OCI-LY3 (cell line): ENCODE measurements around the gene SOX1.

ENCODE experiments used
- H2AFZ ChIP-seq: fragments of 200-600, 300-600 bp; shearing (Covaris generic); 2 replicates; pipeline ENCODE4 v1.6.0; 2014; ENCODE audit warnings: antibody characterized with exemption, low read depth, low read length
- H3K27ac ChIP-seq: fragments of 200-600, 300-600 bp; sonication (generic); 2 replicates; pipeline ENCODE4 v1.5.1; 2014; ENCODE audit warnings: mild to moderate bottlenecking, low read length, moderate library complexity, mixed read lengths
- H3K27me3 ChIP-seq: fragments of 200-600, 300-600 bp; sonication (generic); 2 replicates; pipeline ENCODE4 v1.6.1; 2014; ENCODE audit warnings: low read depth, low read length, mixed read lengths
- H3K36me3 ChIP-seq: fragments of 200-600, 300-600 bp; sonication (generic); replicated peaks from 2 replicates; pipeline ENCODE3; 2014; ENCODE audit warnings: low read depth, low read length, mixed read lengths
- H3K4me1 ChIP-seq: fragments of 300-600, 200-600 bp; sonication (generic); 2 replicates; pipeline ENCODE4 v1.6.1; 2014; ENCODE audit warnings: low read length, mixed read lengths
- H3K4me2 ChIP-seq: fragments of 200-600, 300-600 bp; sonication (generic); 2 replicates; pipeline ENCODE4 v1.6.1; 2014; ENCODE audit warnings: low read length, mixed read lengths
- H3K4me3 ChIP-seq: fragments of 300-600, 200-600 bp; sonication (generic); 2 replicates; pipeline ENCODE4 v1.5.1; 2014; ENCODE audit warnings: antibody characterized with exemption, mild to moderate bottlenecking, low read length, moderate library complexity
- H3K79me2 ChIP-seq: fragments of 300-600, 200-600 bp; shearing (Covaris generic); 2 replicates; pipeline ENCODE4 v1.6.1; 2014; ENCODE audit warnings: mild to moderate bottlenecking, low read length, mixed read lengths
- H3K9ac ChIP-seq: fragments of 300-600, 200-600 bp; shearing (Covaris generic); 2 replicates; pipeline ENCODE4 v1.6.0; 2014; ENCODE audit warnings: mild to moderate bottlenecking, low read length, moderate library complexity
- H3K9me3 ChIP-seq: fragments of 200-600, 300-600 bp; shearing (Covaris generic); 2 replicates; pipeline ENCODE4 v1.6.1; 2014; ENCODE audit warnings: low read length, mixed read lengths; ENCODE audit not compliant: insufficient read depth
- H4K20me1 ChIP-seq: fragments of 200-600, 300-600 bp; sonication (generic); 2 replicates; pipeline ENCODE4 v1.6.1; 2016; ENCODE audit warnings: low read length, mixed read lengths; ENCODE audit not compliant: insufficient read depth
- EZH2phosphoT487 ChIP-seq: fragments of 200-600 bp; shearing (Covaris generic); IDR thresholded peaks from 2 replicates; pipeline ENCODE4 v1.6.1; 2018; ENCODE audit warnings: antibody characterized with exemption, mixed run types, low read depth
- TF ChIP-seq, protein P1 (sequence below): fragments of 200-600, 300-600 bp; sonication (generic); IDR thresholded peaks from 2 replicates; pipeline ENCODE4 v1.5.1; 2014; ENCODE audit warnings: antibody characterized with exemption, low read length, low read depth

SOX1 gene

GRCh38 chr13:112071102-112071722 is 4.3 kb downstream of the SOX1 start:
- TF ChIP-seq, protein P1, sequence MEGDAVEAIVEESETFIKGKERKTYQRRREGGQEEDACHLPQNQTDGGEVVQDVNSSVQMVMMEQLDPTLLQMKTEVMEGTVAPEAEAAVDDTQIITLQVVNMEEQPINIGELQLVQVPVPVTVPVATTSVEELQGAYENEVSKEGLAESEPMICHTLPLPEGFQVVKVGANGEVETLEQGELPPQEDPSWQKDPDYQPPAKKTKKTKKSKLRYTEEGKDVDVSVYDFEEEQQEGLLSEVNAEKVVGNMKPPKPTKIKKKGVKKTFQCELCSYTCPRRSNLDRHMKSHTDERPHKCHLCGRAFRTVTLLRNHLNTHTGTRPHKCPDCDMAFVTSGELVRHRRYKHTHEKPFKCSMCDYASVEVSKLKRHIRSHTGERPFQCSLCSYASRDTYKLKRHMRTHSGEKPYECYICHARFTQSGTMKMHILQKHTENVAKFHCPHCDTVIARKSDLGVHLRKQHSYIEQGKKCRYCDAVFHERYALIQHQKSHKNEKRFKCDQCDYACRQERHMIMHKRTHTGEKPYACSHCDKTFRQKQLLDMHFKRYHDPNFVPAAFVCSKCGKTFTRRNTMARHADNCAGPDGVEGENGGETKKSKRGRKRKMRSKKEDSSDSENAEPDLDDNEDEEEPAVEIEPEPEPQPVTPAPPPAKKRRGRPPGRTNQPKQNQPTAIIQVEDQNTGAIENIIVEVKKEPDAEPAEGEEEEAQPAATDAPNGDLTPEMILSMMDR: no peak
- no peak for TF ChIP-seq EZH2phosphoT487
- H3K27ac ChIP-seq: no peak overlapping the region
- no peaks in the 10 kb centered on the region for H3K4me1 ChIP-seq
- H3K27me3 ChIP-seq: no peaks in the 10 kb centered on the region
- H3K9ac ChIP-seq: no peak overlapping the region
- H3K4me2 ChIP-seq: no peak overlapping the region
- H3K4me3 ChIP-seq: no peak overlapping the region
- H3K36me3 ChIP-seq: no peaks in the 10 kb centered on the region
- H2AFZ ChIP-seq: no peak overlapping the region
- H3K9me3 ChIP-seq: 0 out of 2 replicates have a peak, but pooled peaks cover 3% of the 10 kb centered on the region
- no peaks in the 10 kb centered on the region for H3K79me2 ChIP-seq
- H4K20me1 ChIP-seq: no peaks in the 10 kb centered on the region

GRCh38 chr13:112071723-112072533 is 5.0 kb downstream of the SOX1 start:
- TF ChIP-seq EZH2phosphoT487: no peak
- TF ChIP-seq, protein P1: no peak
- H4K20me1 ChIP-seq: no peaks in the 10 kb centered on the region
- 0 out of 2 replicates have a peak, but pooled peaks cover 3% of the 10 kb centered on the region for H3K9me3 ChIP-seq
- H3K27ac ChIP-seq: no peak overlapping the region
- H3K4me3 ChIP-seq: no peak overlapping the region
- H3K79me2 ChIP-seq: no peaks in the 10 kb centered on the region
- H2AFZ ChIP-seq: no peak overlapping the region
- H3K9ac ChIP-seq: no peak overlapping the region
- H3K27me3 ChIP-seq: no peaks in the 10 kb centered on the region
- H3K36me3 ChIP-seq: no peaks in the 10 kb centered on the region
- no peaks in the 10 kb centered on the region for H3K4me1 ChIP-seq
- no peak overlapping the region for H3K4me2 ChIP-seq

GRCh38 chr13:112072534-112073244 is 5.7 kb downstream of the SOX1 start:
- TF ChIP-seq, protein P1: no peak
- TF ChIP-seq EZH2phosphoT487: no peak
- no peak overlapping the region for H3K27ac ChIP-seq
- no peak overlapping the region for H3K4me3 ChIP-seq
- no peaks in the 10 kb centered on the region for H3K4me1 ChIP-seq
- H3K27me3 ChIP-seq: no peaks in the 10 kb centered on the region
- H3K79me2 ChIP-seq: no peaks in the 10 kb centered on the region
- H3K9ac ChIP-seq: no peak overlapping the region
- H3K36me3 ChIP-seq: no peaks in the 10 kb centered on the region
- no peak overlapping the region for H2AFZ ChIP-seq
- 0 out of 2 replicates have a peak, but pooled peaks cover 3% of the 10 kb centered on the region for H3K9me3 ChIP-seq
- no peaks in the 10 kb centered on the region for H4K20me1 ChIP-seq
- H3K4me2 ChIP-seq: no peak overlapping the region
